GM19035 (cell line): ENCODE results near the gene TGM1.
A peak's percentile ranks its signal among the peaks of the same experiment; 100 is the strongest.

Experiments
- ATAC-seq: cut with Tn5 transposase; IDR thresholded peaks from one replicate; pipeline ENCODE4 v1.9.1; 2021; ENCODE audit not compliant: unreplicated experiment

The TGM1 gene

DNA sequence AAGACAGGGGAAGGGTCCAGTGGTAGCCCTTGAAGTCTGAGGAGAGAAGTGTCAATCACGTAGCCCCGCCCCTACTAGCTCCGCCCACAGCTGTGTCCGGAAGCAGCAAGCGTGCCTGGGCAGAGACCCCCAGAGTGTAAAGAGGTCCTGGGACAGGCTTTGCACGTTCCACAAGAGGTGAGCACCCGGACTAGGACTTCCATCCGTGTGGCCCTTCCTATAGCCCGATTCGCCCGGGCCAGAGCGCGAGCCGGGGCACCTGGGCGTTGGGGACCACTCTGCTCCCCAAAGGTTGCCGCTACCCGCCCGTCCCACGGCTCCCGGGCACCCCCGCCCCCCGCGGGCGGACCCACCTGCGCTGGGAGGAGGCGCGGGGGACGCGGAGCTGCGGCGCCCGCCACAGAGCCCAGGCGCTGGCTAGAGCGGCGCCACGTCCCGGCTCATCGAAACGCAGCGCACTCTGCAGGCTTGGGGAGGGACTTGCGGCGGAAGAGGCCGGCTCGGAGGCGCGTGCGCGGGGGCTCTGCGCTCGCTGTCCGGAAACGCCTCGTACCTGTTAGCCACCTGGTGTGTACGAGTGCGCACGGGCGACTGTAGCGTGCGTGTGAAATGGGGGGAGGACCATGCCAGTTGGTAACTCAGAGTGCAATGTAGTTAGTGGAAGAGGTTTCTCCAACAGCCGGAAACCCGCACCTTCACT lies 8.3 kb upstream of the TGM1 start, which contains the start of gene RABGGTA:
TSS of gene RABGGTA (minus strand) at position 464 of the 700 bp plus-strand sequence. CDS start 482 bp downstream, outside the sequence.
- peak; percentile 89 for ATAC-seq

DNA sequence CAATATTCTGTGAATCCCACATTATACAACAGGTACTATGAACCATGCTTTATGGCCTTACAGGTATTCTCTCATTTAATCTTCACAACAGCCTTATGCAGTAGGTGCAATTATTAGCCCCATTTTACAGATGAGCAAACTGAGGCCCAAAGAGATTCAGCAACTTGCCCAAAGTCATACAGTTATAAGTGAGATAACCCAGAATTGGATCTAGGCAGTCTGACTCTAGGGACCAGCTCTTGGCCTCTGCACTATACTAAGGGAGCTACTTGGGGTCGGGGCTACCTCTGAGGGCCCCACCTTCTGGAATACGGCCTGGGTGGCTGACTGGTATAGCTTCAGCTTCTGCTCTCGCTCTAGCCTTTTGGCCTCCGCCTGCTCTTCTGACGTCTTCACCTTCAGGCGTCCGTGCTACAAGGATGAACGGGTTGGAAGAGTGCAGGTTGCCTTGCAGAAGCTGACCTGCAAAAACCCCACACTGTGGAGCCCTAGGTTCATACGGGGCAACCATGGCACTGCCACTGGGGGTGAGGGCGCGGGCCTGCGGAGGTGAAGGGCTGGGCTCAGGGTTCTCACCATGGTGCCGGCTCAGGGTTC lies 7.7 kb upstream of the TGM1 start:
- no peak for ATAC-seq

DNA sequence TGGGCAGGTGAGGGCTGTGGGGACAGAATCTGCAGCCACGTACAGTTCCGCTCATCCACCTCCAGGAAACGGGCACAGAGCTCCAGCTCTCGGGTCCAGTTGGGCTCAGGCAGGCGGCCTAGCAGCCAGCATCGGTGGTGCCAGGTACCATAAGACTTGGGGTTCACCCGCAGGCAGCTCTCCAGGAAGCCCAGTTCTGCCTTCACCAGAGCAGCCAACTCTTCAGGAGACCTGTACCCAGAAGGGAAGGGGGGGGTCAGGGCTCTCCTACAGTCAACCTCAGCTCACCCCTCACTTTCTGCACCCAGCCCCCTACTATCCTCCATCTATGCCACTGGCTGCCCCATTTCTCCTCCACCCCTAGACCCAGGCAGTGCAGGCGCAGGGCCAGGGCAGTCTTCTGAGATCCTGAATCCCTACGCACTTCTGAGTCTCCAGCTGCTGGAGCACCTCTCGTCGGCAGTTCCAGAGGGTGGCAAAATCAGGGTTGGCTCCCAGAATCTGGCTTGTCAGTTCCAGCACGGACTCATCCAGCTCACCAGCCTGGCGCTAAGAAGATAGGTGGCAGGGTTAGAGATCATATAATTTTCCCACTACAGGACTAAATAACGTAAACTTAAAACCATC lies 7.0 kb upstream of the TGM1 start:
- ATAC-seq: no peak

GRCh38 chr14:24269368-24269767 lies 6.4 kb upstream of the TGM1 start:
- ATAC-seq: no peak

DNA sequence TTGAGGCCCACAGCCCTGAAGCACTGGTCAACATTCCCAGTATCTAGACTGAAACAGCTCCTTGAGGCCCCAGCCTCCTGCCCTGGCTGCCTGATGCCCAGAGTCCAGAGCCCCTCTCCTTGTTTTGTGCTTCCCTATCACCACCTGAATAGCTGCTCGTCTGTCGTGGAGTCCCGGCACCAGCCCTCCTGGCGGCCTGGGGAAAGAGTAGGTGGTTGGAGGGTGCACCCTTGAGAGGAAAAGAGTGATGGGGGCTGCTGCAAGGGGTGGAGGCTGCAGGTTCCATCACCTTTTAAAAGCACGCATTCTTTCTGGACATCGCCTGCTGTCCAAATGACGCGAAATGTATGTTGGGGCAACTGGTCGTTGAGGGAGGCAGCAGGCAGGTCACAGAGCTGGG lies 5.2 kb upstream of the TGM1 start:
- ATAC-seq: no peak

GRCh38 chr14:24267516-24267915 lies 4.5 kb upstream of the TGM1 start:
- ATAC-seq: no peak

- no peak for ATAC-seq
These were observed 3.6 kb upstream of the TGM1 start for GRCh38 chr14:24266344-24267244.

- ATAC-seq: no peak
These were observed 1.3 kb upstream of the TGM1 start for GRCh38 chr14:24264298-24264697.

DNA sequence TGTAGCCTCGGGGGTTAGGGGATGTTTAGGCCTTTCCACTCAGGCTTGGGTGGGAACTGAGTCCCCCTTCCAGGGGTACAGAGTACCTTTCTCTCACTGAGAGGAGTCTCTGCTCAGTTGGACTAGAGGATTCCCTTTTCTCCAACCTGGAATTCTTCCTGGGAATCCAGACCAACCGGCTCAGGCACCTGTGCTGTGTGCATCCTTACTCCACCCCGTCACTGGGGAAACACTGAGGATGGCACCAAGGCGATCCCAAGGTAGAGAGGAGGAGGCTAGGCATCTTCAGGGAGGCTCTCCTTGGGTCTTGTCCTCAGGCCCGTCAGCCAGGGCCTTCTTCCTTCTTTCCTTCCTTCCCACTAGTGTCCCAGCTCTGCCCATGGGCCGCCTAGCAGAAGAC lies 871 bp upstream of the TGM1 start:
- no peak for ATAC-seq

GRCh38 chr14:24261969-24262327 lies 1.0 kb downstream of the TGM1 start:
- ATAC-seq: no peak

GRCh38 chr14:24261256-24261968 lies 1.6 kb downstream of the TGM1 start:
- ATAC-seq: no peak

DNA sequence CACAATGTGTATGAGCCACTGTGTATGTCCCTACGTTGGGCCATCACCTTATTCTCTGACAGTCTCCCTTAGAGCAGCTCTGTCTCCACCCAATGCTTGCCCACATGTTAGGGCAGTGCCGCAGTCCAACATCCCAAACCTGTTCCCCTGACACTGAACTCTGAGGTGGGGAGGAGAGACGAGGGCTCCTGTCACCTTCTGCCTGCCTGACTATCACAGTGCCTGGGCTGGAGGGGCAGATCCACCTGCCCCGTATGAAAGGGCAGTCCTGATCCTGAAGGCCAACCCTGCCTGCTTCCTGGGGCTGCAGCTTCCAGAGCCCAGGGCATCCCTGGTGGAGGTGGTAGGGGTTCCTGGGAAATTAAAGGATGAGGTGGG lies 2.2 kb downstream of the TGM1 start:
- no peak for ATAC-seq

DNA sequence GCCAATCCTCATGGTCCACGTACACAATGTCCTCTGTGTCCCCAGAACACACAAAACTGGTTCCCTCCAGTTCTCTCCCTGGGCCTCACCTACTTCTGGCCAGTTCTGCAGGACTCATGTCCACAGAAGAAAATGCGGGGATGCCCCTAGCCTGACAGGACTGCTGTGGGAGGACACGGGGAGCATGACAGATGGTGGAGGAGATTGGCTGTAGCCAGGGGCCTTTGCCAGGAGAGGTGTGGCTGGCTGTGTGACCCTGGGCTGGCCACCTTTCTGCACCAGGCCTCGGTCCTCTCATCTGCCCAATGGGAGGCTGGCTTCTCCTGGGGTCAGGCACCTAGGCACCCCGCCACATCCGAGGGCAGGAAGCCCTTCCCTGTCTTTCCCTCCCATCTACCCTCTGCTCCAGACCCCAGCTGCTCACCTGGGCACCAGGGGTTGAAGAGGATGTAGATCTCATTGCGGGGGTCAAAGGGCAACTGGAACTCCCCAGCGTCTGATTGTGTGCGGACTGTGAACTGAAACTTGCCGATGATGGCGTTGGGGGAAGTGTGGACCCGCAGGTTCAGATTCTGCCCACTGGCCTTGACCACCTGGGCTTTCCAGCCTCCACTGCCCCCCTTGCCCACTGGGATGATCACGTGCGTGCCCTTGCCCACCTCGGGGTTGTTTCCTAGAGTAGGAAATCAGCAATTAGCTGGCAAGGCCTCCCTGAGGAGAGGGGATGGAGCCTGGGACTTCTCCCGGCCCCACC lies 2.8 kb downstream of the TGM1 start:
- no peak for ATAC-seq

- ATAC-seq: no peak
These were observed 3.5 kb downstream of the TGM1 start for GRCh38 chr14:24259282-24260025.

DNA sequence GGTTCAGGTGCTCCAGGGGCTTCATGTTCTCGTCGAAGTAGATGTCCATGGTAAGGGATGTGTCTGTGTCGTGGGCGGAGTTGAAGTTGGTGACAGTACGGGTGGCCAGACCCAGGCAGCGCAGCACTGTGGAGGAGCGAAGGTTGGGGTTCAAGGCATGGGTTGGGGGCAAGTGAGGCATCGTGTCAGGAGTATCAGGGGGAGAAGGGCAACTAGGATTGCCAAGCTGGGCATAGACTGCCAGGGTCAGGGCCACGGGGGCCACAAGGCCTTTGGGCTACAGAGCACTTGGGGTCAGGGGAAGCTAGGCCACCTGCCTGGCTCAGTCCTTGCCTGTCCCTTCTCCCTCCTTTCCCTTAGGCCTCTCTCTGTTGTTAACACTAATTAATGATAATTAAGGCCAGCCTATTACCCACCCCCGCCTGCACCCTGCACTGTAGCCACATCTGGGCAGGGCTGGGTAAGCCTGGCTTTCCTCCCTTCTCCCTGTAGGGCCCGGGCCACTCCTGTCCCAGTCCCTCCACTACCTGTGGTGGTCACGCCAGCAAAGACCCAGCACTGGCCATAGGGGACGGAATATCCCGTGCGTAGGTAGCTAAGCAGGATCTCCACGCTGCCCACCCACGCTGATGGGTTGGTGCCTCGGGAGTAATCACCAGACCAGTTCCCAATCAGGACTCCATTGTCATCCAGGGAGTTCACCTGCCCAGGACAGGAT lies 4.3 kb downstream of the TGM1 start:
- no peak for ATAC-seq

- no peak for ATAC-seq
These were observed 4.9 kb downstream of the TGM1 start for GRCh38 chr14:24258119-24258518.

DNA sequence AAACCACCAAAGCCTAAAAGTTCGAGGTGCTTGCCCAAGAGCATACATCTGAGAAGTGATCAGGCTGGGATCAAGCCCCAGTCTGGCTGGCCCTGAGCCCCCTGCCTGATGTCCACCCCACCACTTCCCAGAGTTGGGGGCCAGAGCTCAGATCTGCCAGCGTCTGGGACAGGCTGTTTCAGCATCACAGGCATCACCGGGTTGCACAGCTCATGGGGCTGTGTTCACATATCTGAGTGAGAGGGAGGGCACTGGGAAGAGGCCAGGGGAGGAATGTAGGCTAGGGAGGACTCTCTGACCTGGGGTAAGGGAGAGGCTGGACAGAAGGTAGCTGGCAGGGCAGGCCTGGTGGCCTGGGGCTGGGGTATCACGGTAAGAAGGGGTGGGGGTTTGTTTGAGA lies 6.0 kb downstream of the TGM1 start:
- ATAC-seq: no peak

GRCh38 chr14:24255931-24256711 lies 6.9 kb downstream of the TGM1 start:
- no peak for ATAC-seq
